Suprapubic skin (tissue), 3 donors: ENCODE results near the gene ITK.

Experiments used
- CTCF ChIP-seq, 2 donors: fragments of 200-600 bp in 1 of 2; fragments of 450-650 bp in 1 of 2; sonication (generic) in 1 of 2; IDR thresholded peaks; one replicate each; pipeline ENCODE4 v1.5.1; 2016 to 2019; ENCODE audit warnings: antibody characterized with exemption in 2 of 2, mild to moderate bottlenecking in 1 of 2, moderate library complexity in 1 of 2
- EP300 ChIP-seq: sonication (generic); formaldehyde crosslinking; IDR thresholded peaks from one replicate; pipeline ENCODE4 v1.6.1; 2017; ENCODE audit warnings: antibody characterized with exemption
- POLR2A ChIP-seq, 2 donors: fragments of 450-650 bp; IDR thresholded peaks; one replicate each; pipeline ENCODE4 v1.6.1; 2017; ENCODE audit warnings: antibody characterized with exemption in 2 of 2, mild to moderate bottlenecking in 2 of 2, moderate library complexity in 2 of 2

DNA sequence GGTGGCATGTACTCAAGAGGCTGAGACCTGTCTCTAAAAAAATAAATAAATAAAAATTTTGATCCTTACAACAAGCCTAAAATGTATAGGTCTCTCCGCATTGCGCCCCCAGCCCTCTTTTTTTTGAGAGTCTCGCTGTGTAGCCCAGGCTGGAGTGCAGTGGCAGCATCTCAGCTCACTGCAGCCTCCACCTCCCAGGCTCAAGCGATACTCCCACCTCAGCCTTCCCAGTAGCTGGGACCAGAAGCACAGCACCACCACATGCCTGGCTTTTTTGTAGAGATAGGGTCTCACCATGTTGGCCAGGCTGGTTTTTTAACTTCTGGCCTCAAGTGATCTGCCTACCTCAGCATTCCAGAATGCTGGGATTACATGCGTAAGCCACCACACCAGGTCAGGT is 12.4 kb upstream of the ITK start:
- TF ChIP-seq CTCF (IDR thresholded peaks at IDR 0.05) (no peak), POLR2A (IDR thresholded peaks at IDR 0.05) (no peak), EP300 (no peak)
